GM21360 (cell line): ENCODE data around the gene CFAP97.
"Not testable (repeated sequence)": the region's sequence is repeated elsewhere in the genome, so short reads cannot be mapped to it uniquely, and the experiment has no call there.

Experiments
- ATAC-seq: cut with Tn5 transposase; IDR thresholded peaks from one replicate; pipeline ENCODE4 v1.9.1; 2021; ENCODE audit warnings: mild to moderate bottlenecking, moderate library complexity; ENCODE audit not compliant: unreplicated experiment

The CFAP97 gene

DNA sequence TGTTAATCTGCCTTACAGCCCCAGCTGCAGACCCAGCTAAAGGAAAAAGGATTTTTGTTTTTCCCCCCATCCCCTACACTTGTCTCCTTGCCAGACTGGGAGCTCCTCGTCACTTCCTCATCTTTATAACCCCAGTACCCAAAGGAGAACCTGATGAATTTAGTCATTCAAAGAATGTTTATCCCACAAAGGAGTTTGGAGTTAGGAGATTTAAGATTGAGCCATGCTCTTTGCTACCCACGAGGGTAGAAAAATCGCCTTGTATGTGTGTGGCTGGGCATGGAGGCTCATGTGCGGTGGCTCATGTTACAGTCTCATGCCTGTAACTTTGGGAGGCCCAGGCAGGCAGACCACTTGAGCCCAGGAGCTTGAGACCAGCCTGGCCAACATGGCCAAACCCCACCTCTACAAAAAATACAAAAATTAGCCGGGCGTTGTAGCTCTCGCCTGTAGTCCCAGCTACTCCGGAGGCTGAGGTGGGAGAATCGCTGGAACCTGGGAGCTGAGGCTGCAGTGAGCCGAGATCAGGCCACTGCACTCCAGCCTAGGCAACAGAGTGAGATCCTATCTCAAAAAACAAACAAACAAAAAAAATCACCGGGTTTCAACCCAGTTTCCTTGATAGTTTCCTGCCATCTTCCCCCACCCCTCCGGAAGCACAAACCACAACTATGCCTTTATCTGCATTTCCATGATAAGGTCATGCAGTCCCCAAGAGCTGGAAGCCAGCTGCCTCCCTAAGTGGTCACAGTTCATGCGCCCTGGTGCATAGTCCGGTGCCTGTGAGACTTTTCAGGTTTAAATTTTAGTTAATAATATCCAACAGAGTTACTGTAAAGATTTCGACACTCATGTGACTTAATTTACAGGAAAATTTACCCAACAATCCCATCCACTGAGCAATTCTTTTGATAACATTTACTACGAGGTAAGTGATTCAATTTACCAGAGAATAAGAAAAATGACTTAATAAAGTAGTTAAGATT is 1.5 kb downstream of the CFAP97 start:
- no peak for ATAC-seq

DNA sequence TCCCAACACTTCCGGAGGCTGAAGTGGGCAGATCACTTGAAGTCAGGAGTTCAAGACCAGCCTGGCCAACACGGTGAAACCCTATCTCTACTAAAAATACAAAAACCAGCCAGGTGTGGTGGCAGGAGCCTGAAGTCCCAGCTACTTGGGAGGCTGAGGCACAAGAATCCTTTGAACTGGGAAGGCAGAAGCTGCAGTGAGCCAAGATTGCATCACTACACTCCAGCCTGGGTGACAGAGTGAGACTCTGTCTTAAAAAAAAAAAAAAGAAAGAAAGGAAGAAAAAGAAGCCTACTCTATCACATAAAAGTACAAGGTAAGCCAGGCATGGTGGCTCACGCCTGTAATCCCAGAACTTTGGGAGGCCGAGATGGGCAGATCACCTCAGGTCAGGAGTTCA is 5.6 kb downstream of the CFAP97 start:
- ATAC-seq = not testable (repeated sequence)

DNA sequence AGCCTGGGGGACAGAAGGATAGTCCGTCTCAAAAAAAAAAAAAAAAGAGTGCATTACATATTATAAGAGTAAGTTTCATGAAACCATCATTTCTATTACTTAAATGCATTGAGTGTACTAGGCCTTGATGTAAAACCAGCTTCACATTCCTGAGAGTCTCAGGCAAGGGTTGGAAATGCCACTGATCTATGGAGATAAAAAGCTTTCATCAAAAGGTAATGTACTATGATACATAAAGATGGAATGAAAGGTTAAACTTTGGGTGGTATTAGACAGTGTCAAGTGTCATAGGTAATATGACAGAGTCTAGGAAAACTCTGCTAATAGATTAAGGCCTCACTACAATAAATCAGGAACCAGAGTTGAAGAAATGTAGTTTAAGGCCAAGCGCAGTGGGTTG is 7.4 kb downstream of the CFAP97 start:
- ATAC-seq = no peak

DNA sequence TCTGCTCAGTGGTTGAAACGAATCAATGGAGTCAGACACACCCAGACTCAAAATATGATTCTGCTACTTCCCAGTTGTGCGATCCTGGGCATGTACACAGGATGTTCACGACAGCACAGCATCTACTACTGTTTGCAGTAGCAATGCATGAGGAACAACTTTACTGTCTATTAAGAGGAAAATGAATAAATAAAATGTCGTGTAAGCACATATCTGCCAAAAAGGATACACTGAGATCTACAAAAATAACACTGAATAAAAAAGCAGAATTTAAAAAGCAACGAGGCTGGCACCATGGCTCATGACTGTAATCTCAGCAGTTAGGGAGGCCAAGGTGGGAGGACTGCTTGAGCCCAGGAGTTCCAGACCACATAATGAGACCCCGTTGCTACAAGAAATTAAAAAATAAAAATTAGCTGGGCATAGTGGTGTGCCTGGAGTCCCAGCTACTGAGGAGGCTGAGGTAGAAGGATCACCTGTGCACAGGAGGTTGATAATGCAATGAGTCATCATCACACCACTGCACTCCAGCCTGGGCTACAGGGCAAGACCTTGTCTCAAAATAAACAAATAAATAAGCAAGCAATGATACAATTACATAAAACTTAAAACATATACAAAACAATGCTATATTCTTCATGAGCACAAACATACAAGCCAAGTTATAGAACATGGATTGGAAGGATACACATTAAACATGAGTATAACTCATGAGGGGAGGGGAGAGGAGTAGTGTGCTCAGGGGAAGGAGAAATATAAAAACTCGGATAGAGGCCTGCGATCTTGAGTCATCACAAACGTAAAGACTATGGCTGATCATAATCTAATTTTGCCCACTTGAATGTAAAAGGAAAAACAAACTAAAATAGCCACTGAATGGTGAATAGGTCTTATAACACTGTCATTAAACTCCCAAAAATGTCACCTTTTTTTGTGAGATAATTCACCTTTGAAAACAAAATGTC is 8.6 kb downstream of the CFAP97 start:
- ATAC-seq = no peak

DNA sequence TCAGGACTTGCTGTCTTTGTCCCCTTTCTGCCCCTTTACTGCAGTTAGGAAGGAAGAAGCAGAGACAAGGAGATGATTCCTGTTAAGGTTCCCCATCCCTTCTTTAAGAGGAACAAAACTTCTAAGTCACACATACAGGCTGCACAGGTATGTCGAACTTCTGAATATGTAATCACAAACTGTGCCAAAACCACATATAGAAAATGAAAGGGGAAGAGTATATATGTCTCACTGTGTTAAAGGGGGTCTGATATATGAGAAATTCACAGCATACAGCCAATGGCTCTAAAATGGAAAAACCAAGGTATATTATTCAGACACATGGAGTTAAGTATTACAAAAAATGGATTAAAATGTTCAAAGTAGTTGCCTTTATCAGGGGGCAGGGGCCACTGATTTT is 11.7 kb downstream of the CFAP97 start:
- ATAC-seq = peak; percentile 87

DNA sequence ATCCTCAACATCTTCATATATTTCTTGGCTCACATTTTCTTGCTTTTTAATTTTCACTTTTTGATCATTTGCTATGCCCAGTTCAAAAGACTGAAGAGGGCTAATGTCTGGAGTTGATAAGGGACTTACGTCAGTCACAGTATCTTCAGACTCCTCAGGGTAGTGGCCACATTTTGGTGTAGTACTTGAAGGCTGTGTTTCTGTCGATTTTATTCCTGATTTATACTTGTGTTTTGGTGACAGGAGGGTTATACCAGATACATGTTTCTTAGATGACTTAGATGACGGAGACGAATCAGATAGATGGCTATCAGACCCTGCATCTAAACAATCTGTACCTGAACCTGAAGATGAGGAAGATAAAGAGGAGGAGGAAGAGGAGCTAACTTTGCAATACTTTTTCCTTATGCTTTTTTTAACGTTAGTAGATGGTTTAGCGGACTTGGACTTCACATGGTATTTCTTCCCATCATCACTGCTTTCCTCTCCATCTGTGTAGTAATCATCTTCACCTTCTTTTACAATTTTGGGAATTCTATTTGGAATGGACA is 13.4 kb downstream of the CFAP97 start:
- no peak for ATAC-seq

DNA sequence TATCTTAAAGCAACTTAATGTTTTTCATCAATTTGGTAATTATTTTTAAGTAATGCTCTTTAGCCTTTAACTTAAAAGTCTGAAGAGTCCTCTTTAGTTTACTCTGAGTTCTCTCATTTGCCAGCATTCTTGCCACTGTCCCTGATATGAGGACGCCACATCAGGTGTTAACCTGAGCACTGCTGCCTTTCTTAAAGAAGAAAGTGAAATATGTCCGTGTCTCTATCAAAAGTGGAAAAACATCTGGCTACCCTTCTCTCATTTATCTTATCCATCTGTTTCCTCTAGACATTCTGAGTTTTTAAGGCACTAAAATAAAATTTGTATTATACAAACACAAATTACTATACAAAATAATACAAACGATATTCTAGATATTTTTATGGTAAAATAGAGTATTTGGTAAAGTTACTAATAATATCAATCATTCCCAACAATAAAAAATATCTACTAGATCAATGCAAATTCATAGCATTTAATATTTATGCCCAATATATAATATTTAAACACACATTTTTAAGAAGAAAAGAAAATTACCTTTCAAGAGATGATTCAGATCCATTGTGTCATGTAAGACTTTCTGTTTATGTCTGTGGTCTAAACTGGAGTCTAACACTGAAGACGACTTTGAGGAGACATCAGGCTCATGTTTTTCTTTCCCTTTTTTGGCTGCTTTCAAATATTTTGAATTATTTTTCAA is 14.0 kb downstream of the CFAP97 start:
- ATAC-seq = no peak

DNA sequence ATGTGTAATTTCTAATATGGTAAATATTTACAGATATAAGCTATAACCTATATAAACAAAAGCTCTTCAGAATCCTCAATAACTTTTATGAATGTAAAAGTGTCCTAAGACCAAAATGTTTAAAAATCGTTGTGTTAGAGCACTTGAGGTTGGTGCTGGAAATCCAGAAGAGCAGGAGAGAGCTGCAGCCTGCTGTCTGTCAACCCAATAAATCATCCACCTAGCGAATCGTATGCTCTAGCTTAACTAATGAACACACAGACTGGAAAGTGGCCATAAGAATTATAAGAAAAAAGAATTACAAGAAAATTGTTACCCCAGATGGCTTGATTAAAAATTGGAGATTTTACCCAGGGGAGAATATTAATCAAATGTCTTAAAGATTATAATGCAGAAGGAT is 17.0 kb downstream of the CFAP97 start:
- no peak for ATAC-seq

DNA sequence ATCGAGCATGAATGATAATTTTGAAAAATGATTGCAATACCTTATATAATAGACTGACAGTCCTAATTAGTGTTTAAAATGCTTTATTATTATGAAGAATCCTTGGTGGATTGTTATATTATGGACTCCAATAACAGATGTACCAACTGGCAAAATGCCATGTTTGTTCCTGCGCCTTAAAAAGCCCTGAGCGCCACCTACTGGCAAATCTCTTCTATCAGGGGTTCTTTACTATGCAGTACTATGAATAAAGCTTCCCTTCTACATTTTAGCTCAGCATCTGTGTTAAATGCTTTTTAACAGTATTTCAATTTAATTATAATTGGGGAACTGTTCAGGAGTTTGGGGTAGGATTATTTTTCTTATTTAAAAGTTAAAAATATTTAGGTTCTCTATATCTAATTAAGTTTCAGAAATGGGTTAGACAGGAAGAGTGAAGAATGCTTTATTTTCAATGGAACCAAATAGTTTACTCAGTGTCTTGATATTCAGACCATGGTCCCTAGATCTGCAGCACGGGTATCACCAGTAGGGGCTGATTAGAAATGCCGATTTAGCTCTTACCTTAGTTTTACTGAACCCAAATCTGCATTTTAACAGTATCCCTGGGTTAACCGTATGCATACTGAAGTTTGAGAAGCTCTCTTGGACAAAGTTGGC is 20.0 kb downstream of the CFAP97 start:
- ATAC-seq = no peak

DNA sequence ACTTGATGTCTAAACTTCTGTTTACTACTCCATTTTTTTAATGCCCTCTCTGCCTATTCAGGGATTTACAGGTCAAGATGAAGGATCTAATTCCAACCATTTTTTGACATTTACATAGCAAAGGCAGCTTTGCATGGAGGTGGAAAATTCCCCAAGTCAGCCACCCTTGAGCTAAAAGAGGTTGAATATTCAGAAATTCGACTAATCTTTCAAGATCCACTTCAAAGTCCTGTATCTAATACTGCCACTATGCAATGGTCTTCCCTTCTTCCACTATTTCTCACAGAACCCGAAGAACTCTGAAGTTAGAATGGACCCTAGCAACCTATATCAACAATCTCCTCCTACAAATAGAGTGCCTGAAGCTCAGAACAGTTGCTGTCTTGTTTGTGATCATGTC is 21.6 kb downstream of the CFAP97 start:
- no peak for ATAC-seq

DNA sequence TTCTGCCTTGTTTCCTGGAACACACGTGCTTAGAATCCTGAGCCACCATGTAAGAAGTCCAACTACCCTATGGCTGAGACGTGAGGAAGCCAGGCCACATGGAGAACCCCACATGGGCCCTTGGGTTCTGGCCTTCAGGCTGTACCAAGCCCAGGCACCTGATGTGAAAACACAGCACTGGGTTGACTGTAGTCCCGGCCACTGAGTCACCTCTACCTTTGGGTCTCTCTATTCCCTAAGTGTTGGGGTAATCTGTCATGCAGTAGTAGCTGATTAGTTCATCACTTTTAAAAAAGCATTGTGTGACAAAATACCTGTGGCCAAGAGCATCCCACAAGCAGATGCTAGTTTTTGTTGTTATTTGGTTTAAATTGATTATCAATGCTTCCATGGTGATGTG is 24.3 kb downstream of the CFAP97 start:
- ATAC-seq = no peak

DNA sequence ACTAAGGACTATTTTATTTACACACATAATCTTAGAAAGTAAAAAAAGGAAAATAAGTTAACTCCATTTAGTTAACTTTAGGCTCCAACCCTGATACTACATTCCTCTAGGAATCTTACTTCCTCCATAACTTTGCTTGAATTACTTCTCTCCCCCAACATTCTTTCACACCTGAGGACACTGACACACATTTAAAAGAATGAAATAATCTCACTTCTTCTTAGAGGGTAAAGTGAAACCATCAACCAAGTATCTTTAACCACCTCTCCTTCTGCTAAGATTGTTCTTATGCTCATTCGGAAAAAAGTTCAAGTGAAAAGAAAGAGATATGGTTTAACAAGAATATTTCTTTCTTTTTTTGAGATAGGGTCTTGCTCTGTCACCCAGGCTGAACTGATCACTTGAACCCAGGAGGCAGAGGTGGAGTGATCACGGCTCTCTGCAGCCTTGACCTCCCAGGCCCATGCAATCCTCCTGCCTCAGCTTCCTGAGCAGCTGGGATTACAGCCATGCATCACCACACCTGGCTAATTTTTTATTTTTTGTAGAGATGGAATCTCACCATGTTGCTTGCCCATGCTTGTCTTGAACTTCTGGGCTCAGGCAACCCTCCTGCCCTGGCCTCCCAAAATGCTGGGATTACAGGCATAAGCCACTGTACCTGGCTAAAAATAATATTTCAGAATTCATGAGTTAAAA is 32.3 kb downstream of the CFAP97 start:
- ATAC-seq = peak; percentile 82

DNA sequence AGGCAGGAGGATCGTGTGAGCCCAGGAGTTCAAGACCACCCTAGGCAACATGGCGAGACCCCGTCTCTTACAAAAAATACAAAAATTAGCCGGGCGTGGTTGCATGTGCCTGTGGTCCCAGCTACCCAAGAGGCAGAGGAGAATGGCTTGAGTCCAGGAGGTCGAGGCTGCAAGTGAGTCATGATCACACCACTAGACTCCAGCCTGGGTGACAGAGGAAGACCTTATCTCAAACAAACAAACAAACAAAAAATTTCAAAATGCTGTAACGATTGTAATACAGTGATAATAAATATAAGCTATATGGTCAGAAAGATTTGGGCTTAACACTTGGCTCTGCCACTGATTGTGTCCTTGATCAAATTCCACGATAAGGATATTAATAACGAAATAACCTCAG is 36.6 kb downstream of the CFAP97 start:
- ATAC-seq = no peak

DNA sequence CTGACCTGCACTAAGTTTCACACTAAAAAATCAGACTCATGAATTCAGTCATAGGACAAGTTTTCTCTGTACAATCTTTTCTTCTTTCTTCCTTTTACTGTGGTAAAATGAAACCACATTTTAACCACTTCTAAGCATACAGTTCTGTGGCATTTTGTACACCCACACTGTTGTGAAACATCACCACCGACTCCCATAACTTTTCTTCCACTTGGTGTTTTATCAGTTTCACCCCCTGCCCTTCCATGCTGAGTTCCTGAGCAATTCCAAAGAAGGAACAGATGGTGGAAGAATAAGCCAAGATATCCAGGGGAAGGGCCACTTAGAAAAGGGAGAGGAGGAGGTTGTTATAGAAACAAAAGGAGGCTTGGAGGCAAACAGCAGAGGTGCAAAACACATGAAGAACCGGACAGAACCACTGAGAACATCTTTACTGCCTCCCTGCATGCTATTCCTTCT is 38.2 kb downstream of the CFAP97 start:
- ATAC-seq = peak; percentile 92

DNA sequence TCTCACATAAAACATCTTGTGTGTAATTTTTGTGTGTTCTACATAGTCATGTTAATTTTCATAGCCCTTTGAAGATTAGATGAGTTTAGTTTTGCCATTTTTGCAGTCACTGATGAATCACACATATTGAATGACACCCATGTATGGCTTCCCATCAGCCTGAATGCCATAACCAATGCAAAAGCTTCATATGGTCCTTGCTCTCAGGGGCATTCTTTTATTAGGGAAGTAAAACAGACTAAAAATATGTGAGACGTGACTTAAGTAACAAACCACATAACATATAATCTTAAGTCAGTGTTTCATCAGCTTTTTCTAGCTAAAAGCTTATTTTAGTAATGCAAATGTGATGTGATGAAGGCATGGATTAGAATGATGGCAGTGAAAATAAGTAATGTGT is 52.5 kb downstream of the CFAP97 start:
- no peak for ATAC-seq

DNA sequence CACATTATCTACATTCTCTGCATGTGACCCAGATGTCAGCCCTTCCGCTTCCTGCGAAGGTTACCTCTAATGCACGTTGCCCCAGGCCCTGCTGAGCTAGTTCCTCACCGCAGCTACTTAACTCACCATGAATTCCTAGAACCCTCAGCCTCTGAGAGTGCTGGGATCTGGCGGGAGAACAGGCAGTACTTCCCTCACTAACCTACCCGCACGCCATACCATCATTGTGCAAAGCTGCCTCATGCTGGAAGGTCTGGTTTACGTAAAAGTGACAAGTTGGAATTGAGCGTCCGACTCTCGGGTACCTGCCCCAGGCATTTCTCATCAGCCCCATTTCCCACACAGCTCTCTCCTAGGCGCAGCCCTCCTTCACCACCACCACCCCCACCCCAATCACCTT is 54.4 kb downstream of the CFAP97 start:
- no peak for ATAC-seq

DNA sequence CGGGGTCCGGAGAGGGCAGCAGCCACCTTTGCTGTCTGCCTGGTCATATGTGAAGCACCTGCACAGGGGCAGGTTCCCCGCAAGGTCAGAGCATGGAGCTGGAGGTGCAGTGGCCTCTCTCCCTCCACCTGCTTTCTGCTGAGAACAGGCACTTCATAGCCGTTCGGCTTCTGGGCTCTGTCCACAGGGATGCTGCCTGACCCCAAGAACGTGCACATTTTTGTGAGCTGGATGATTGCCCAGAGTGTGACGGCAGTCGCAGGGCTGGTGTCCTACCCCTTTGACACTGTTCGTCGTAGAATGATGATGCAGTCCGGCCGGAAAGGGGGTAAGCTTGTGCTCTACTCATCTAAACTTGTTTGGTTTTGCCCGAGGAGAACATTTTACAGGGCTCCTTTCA is 58.2 kb downstream of the CFAP97 start:
- ATAC-seq = no peak

DNA sequence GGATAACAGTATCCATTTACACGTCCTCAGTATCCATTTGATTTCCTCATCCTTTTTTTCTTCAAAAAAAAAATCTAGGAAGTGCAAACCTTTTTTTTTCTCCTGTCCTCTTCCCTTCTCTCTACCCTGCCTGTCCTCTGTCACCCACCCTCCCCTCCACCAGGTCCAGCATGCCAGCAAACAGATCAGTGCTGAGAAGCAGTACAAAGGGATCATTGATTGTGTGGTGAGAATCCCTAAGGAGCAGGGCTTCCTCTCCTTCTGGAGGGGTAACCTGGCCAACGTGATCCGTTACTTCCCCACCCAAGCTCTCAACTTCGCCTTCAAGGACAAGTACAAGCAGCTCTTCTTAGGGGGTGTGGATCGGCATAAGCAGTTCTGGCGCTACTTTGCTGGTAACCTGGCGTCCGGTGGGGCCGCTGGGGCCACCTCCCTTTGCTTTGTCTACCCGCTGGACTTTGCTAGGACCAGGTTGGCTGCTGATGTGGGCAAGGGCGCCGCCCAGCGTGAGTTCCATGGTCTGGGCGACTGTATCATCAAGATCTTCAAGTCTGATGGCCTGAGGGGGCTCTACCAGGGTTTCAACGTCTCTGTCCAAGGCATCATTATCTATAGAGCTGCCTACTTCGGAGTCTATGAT is 59.1 kb downstream of the CFAP97 start:
- no peak for ATAC-seq

DNA sequence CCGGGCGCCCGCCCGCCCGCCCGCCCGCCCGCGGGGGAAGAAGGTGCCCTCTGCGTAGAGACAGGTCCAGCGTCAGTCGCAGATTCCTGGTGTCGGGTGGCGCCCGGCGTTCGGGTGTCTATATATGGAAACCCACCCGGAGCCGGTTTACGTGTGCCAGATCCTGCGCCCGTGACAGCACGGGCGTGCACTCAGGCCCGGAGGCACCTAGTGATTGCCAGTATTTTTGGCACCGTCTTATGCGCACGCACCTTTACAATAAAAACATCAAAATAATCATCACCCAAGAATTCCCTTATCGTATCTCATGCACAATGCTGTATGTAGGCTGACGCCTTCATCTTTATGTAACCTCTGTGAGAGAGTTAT is 60.2 kb downstream of the CFAP97 start:
- peak; percentile 14 for ATAC-seq
